GM08714 (cell line): ENCODE data around the gene CLASP1.
"Not testable (repeated sequence)": the region's sequence is repeated elsewhere in the genome, so short reads cannot be mapped to it uniquely, and the experiment has no call there.

ENCODE experiments used
- H3K4me3 ChIP-seq: fragments of 200-500 bp; sonication (Bioruptor generic); 2 replicates; pipeline ENCODE4 v1.5.1; 2014; ENCODE audit warnings: mild to moderate bottlenecking, low read length, inconsistent platforms
- ZNF274 ChIP-seq: IDR thresholded peaks from 2 replicates; pipeline ENCODE4 v1.6.1; 2012; ENCODE audit warnings: mild to moderate bottlenecking, low read depth, low read length

CLASP1 gene

GRCh38 chr2:121649149-121649595 lies at the start of gene CLASP1:
Gene CLASP1 (minus strand): TSS chr2:121649462. CDS start chr2:121605895, 43,567 bp downstream.
- no peak for TF ChIP-seq ZNF274
- H3K4me3 ChIP-seq = peak within 1 kb of the TSS; percentile 93

- no peak overlapping the region for H3K4me3 ChIP-seq
- TF ChIP-seq ZNF274 = no peak
Measured at GRCh38 chr2:121698318-121698930, 49.2 kb upstream of the CLASP1 start.

GRCh38 chr2:121697108-121697631 lies 47.9 kb upstream of the CLASP1 start:
- H3K4me3 ChIP-seq = no peak overlapping the region
- TF ChIP-seq ZNF274 = no peak

- TF ChIP-seq ZNF274 = no peak
- no peak overlapping the region for H3K4me3 ChIP-seq
Measured at GRCh38 chr2:121696410-121696930, 47.2 kb upstream of the CLASP1 start.

- no peak for TF ChIP-seq ZNF274
- H3K4me3 ChIP-seq = no peak overlapping the region
Measured at GRCh38 chr2:121695171-121695451, 45.8 kb upstream of the CLASP1 start.

GRCh38 chr2:121694398-121695170 lies 45.3 kb upstream of the CLASP1 start:
- TF ChIP-seq ZNF274 = no peak
- H3K4me3 ChIP-seq = no peak overlapping the region

GRCh38 chr2:121690572-121690971 lies 41.3 kb upstream of the CLASP1 start:
- not testable (repeated sequence) for H3K4me3 ChIP-seq

- TF ChIP-seq ZNF274 = no peak
- no peak overlapping the region for H3K4me3 ChIP-seq
Measured at GRCh38 chr2:121690095-121690494, 40.8 kb upstream of the CLASP1 start.

- no peak overlapping the region for H3K4me3 ChIP-seq
- no peak for TF ChIP-seq ZNF274
Measured at GRCh38 chr2:121689356-121689755, 40.1 kb upstream of the CLASP1 start.

- TF ChIP-seq ZNF274 = no peak
Measured at GRCh38 chr2:121688820-121689219, 39.6 kb upstream of the CLASP1 start.

GRCh38 chr2:121686902-121687301 lies 37.6 kb upstream of the CLASP1 start:
- no peak for TF ChIP-seq ZNF274
- H3K4me3 ChIP-seq = no peak overlapping the region

More at GRCh38 chr2:121688820-121689219, 39.6 kb upstream of the CLASP1 start:
- no peak overlapping the region for H3K4me3 ChIP-seq

- no peak overlapping the region for H3K4me3 ChIP-seq
- no peak for TF ChIP-seq ZNF274
Measured at GRCh38 chr2:121686218-121686617, 37.0 kb upstream of the CLASP1 start.

GRCh38 chr2:121682396-121683298 lies 33.4 kb upstream of the CLASP1 start:
- no peak for TF ChIP-seq ZNF274
- no peak overlapping the region for H3K4me3 ChIP-seq

- H3K4me3 ChIP-seq = no peak overlapping the region
- TF ChIP-seq ZNF274 = no peak
Measured at GRCh38 chr2:121677855-121678254, 28.6 kb upstream of the CLASP1 start.

GRCh38 chr2:121671621-121672020 lies 22.4 kb upstream of the CLASP1 start:
- H3K4me3 ChIP-seq = not testable (repeated sequence)
